Measurements from ENCODE around the gene BCOR. TPM values are rescaled to one million over a fixed set of nuclear protein-coding genes. Genes with fewer than 3 reads are reported as not detected.

BCOR gene
- total and polyA plus RNA-seq, 9 of the 15 experiments (the other 6 are each of a cell fraction or from before 2014, with no cell fraction given): 27.5 to 113 (median 37.6) TPM

DNA sequence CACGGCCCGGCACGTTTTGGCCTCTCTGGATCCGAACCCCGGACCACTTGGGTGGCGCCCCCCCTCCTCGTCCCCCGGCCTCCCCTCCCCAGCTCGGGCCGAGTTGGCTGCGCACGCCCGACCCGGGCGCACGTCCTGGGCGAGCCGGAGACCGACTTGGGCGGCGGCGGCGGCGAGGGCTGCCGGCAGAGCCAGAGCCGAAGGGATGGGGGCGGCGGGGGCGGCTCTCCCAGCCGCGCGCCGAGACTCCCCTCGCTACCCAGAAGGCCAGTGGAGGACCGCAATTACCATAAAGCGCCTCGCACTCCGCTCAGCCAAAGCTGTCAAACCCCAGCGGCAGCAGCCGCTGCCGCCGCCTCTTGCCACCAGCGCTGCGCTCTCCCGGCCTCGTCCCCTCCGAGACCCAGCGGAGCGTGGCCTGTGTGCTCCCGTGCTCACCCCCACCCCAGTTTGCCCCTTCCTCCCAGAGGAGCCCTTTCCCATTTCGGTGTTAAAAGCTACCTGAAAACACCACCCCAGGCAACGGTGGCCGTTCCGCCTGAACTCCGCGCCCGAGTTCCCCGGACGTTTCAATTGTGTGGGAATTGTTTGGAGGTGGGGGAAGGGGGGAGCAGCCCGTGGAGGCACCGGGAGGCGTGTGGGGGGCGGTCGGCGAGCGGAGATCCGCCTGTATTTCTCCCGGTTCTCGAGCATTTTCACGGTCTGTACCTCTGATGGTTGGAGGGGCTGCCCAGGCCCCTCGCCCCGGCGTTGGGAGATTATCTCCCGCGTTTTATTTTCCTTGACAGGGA is 701 bp upstream of the BCOR start (continued):
- TF ChIP-seq JUN (IDR thresholded peaks at IDR 0.05; ENCODE audit: borderline replicate concordance, low read depth, low read length) (no peak), JUN (CRISPR knock-in tag; IDR thresholded peaks at IDR 0.05; ENCODE audit: borderline replicate concordance) (no peak), ZNF3 (CRISPR knock-in tag; IDR thresholded peaks at IDR 0.05) (no peak), ZFPM2 (CRISPR knock-in tag; IDR thresholded peaks at IDR 0.05) (no peak), PCBP1 (IDR thresholded peaks at IDR 0.05; ENCODE audit: low read depth, low read length, poor library complexity, severe bottlenecking) (peak; percentile 10), BRD4 (IDR thresholded peaks at IDR 0.05) (0 out of 2 replicates have a peak, but pooled peaks have one; percentile 32), ZNF133 (CRISPR knock-in tag; IDR thresholded peaks at IDR 0.05) (no peak), EP300 (IDR thresholded peaks at IDR 0.05; ENCODE audit: low read length) (no peak), ZNF253 (CRISPR knock-in tag; conservative IDR thresholded peaks at IDR 0.05) (no peak), PTRF (tag; IDR thresholded peaks at IDR 0.05) (no peak), ZNF75A (CRISPR knock-in tag; IDR thresholded peaks at IDR 0.05) (no peak), OTX1 (CRISPR knock-in tag; IDR thresholded peaks at IDR 0.05) (no peak), CEBPB (tag; IDR thresholded peaks at IDR 0.05) (no peak), KAT7 (CRISPR knock-in tag; IDR thresholded peaks at IDR 0.05; ENCODE audit: borderline replicate concordance) (no peak), SIX5 (IDR thresholded peaks at IDR 0.05; ENCODE audit: borderline replicate concordance in 1 of 2, insufficient read depth in 1 of 2, low read depth in 1 of 2, low read length in 2 of 2) (no peak), PURB (CRISPR knock-in tag; IDR thresholded peaks at IDR 0.05; ENCODE audit: low read depth) (no peak), ZSCAN32 (CRISPR knock-in tag; IDR thresholded peaks at IDR 0.05) (no peak)
- TF ChIP-seq, protein P1, sequence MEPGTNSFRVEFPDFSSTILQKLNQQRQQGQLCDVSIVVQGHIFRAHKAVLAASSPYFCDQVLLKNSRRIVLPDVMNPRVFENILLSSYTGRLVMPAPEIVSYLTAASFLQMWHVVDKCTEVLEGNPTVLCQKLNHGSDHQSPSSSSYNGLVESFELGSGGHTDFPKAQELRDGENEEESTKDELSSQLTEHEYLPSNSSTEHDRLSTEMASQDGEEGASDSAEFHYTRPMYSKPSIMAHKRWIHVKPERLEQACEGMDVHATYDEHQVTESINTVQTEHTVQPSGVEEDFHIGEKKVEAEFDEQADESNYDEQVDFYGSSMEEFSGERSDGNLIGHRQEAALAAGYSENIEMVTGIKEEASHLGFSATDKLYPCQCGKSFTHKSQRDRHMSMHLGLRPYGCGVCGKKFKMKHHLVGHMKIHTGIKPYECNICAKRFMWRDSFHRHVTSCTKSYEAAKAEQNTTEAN (CRISPR knock-in tag; IDR thresholded peaks at IDR 0.05): no peak
- TF ChIP-seq, protein P2, sequence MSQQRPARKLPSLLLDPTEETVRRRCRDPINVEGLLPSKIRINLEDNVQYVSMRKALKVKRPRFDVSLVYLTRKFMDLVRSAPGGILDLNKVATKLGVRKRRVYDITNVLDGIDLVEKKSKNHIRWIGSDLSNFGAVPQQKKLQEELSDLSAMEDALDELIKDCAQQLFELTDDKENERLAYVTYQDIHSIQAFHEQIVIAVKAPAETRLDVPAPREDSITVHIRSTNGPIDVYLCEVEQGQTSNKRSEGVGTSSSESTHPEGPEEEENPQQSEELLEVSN (IDR thresholded peaks at IDR 0.05; ENCODE audit: borderline replicate concordance in 1 of 2, extremely low read depth in 1 of 2, insufficient read depth in 1 of 2, insufficient read length in 1 of 2, low read depth in 1 of 2, low read length in 1 of 2, poor library complexity in 1 of 2, severe bottlenecking in 1 of 2): peak in 1 of 2 experiments; percentile 74
- TF ChIP-seq, protein P3, sequence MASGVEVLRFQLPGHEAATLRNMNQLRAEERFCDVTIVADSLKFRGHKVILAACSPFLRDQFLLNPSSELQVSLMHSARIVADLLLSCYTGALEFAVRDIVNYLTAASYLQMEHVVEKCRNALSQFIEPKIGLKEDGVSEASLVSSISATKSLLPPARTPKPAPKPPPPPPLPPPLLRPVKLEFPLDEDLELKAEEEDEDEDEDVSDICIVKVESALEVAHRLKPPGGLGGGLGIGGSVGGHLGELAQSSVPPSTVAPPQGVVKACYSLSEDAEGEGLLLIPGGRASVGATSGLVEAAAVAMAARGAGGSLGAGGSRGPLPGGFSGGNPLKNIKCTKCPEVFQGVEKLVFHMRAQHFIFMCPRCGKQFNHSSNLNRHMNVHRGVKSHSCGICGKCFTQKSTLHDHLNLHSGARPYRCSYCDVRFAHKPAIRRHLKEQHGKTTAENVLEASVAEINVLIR (CRISPR knock-in tag; IDR thresholded peaks at IDR 0.05): no peak
- TF ChIP-seq, protein P4, sequence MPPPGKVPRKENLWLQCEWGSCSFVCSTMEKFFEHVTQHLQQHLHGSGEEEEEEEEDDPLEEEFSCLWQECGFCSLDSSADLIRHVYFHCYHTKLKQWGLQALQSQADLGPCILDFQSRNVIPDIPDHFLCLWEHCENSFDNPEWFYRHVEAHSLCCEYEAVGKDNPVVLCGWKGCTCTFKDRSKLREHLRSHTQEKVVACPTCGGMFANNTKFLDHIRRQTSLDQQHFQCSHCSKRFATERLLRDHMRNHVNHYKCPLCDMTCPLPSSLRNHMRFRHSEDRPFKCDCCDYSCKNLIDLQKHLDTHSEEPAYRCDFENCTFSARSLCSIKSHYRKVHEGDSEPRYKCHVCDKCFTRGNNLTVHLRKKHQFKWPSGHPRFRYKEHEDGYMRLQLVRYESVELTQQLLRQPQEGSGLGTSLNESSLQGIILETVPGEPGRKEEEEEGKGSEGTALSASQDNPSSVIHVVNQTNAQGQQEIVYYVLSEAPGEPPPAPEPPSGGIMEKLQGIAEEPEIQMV (tag; conservative IDR thresholded peaks at IDR 0.05; ENCODE audit: low read depth): no peak
- TF ChIP-seq, protein P5, sequence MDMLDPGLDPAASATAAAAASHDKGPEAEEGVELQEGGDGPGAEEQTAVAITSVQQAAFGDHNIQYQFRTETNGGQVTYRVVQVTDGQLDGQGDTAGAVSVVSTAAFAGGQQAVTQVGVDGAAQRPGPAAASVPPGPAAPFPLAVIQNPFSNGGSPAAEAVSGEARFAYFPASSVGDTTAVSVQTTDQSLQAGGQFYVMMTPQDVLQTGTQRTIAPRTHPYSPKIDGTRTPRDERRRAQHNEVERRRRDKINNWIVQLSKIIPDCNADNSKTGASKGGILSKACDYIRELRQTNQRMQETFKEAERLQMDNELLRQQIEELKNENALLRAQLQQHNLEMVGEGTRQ (CRISPR knock-in tag; IDR thresholded peaks at IDR 0.05): no peak
